H1 (cell line): Measurements from ENCODE around the gene DGKI. TPM values are rescaled to one million over a fixed set of nuclear protein-coding genes. Genes with fewer than 3 reads are reported as not detected.

ENCODE experiments used
- ZNF274 ChIP-seq: IDR thresholded peaks from 2 replicates; pipeline ENCODE4 v1.7.0; 2012; ENCODE audit warnings: low read length, borderline replicate concordance; ENCODE audit errors: extremely low read depth
- polyA plus RNA-seq, 7 experiments: library from polyadenylated mRNA; depleted of rRNA in 3 of 7; stranded (reverse) in 5 of 7; unstranded in 2 of 7; fragments of >200 nt in 5 of 7; fragments of 200-250 nt in 2 of 7; gene quantifications; 1 replicate in 5 of 7; 2 replicates in 1 of 7; 4 replicates in 1 of 7; pipeline versions ENCODE4 v1.2.1 to v1.2.3, GENCODE V29; 2011 to 2013; ENCODE audit warnings: missing spikeins in 2 of 7, mixed read lengths in 2 of 7
- total RNA-seq: library from RNA; stranded (reverse); fragmentation: NEBNext Ultra II Directional; extraction: Animal tissue kit (Norgen Biotek cat#: 25700); gene quantifications from 2 replicates; pipeline ENCODE4 v1.2.1, GENCODE V29; 2021

The DGKI gene
- total and polyA plus RNA-seq, 2 of the 8 experiments (the other 6 are each of a cell fraction or from before 2014, with no cell fraction given), result 0.20 to 0.71 TPM

DNA sequence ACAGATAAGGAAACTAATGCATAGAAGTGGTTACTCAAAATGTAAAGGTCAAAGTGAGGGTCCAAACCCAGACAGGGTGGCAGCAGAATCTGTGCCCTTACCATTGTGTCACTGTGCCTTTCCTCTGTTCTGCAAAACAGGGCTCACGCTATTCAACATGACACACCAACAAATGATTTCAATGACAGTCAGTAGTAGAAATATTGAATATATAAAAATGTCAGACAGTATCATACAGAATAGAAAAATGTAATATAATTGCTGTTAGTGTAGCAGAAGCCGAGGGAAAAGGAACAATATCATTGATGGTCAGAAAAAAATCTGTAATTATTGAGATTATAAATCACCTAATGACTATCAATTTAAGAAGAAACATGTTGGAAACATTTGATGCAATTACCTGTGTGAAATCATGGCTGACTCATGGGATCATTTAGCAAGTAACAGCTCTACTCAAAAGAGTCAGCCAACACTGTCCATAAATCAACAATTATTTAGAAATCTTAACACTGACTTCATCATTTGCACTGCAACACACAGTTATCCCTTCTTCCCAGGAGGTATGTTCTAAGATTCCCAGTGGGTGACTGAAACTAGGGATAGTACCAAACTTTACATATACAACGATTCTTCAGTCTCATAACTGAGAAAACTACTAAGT, 198.7 kb downstream of the DGKI start (continued):
- no peak for TF ChIP-seq ZNF274
